Ramos (cell line): Measurements from ENCODE around the gene TMEM202.
"Not testable (repeated sequence)": the region's sequence is repeated elsewhere in the genome, so short reads cannot be mapped to it uniquely, and the experiment has no call there.

Experiments used
- in situ Hi-C: fragments of 300-500 bp; cut with MboI; formaldehyde crosslinking; loops from one replicate; pipeline ENCODE4 v1.14.3; 2022; ENCODE audit warnings: low sequenced_read_pairs; ENCODE audit not compliant: unreplicated experiment

The TMEM202 gene

DNA sequence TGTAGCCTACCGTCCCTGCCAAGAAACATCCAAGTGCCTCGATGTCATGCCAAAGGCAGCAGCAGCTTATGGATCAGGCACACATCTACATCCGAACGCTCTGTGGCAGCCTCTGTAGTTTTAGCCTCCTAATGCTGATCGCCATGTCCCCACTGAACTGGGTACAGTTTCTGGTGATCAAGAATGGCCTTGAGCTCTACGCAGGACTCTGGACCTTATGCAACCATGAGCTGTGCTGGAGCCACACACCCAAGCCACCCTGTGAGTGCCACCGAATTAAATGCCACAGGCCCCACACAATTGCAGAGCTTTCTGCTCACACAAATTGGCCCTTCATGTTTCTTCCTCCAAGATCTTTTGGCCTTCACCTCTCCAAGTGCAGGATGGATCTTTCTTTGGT lies 543 bp downstream of the TMEM202 start:
- in situ Hi-C loops = no loop called here

- in situ Hi-C loops = no loop called here
Measured at GRCh38 chr15:72402726-72403125, 4.6 kb downstream of the TMEM202 start.

DNA sequence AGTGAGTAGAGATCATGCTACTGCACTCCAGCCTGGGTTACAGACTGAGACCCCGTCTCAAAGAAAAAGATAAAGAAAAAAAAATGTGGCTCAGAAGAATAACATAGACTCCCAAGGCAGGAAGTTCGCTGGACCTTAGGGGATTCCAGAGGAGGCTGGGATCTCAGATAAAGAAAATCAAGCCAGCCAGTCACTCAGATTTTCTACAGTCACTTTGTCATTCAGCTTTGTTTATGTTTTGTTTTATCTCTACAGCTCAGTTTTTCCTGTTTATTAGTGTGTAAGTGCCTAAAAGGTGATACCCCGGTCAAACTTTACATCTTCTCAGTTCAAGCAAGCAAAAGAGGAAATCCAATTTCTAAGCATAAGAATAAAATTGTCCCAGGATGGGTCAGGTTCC lies 6.3 kb downstream of the TMEM202 start:
- in situ Hi-C loops = no loop called here

DNA sequence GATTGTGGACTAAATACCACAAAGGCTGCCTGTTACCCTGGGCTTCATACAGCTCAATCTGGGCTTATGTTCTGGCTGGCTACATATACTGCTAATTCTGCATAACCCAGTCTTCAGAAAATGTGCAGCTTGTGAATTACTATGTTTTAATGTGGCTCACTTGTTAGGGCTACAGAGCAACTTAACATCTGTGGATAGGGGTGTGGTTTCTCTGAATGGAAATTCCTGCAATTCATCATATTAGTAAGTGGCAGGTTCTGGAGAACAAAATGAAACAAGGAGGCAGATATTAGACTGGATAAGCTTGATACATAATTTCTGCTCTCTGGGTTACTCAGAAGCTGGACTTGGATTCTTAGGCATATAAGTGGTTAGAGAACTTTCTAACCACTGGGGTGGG lies 6.7 kb downstream of the TMEM202 start:
- in situ Hi-C loops = no loop called here

DNA sequence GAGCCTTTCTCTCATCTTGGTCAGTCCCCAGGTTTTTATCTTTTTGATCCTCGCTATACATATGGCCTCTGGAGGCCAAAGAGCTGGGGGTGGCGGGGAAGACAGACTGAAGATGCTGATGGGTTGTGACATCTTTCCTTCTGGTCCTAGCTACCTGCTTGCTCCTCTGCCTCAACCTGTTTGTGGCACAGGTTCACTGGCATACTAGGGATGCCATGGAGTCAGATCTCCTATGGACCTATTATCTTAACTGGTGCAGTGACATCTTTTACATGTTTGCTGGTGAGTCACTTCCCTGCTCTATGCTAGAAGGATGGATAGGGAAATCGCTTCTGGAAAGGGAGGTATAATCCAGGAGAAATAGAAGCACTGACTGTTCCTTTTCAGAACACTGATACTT lies 8.8 kb downstream of the TMEM202 start:
- in situ Hi-C loops = no loop called here

- in situ Hi-C loops = no loop called here
Measured at GRCh38 chr15:72411111-72411510, 13.0 kb downstream of the TMEM202 start.

DNA sequence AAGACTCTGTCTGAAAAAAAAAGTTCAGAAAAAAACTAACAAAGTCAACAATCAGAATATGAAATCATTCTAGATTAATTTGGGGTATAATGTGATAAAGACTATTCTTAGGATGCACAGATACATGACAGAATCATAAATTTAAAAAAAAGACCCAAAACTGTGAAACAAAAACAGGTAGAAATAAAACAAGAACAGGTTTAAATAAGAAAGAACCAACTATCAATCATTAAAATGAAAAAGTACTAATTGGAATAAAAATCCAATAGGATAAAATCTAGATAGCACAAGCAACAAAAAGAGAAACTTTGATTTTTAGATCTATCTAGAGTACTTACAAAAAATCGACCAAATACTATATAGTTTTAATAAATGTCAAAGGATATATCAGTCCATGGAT lies 13.4 kb downstream of the TMEM202 start:
- in situ Hi-C loops = no loop called here

DNA sequence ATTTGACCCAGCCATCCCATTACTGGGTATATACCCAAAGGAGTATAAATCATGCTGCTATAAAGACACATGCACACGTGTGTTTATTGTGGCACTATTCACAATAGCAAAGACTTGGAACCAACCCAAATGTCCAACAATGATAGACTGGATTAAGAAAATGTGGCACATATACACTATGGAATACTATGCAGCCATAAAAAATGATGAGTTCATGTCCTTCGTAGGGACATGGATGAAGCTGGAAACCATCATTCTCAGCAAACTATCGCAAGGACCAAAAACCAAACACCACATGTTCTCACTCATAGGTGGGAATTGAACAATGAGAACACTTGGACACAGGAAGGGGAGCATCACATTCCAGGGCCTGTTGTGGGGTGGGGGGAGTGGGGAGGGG lies 15.2 kb downstream of the TMEM202 start:
- in situ Hi-C loops = not testable (repeated sequence)

DNA sequence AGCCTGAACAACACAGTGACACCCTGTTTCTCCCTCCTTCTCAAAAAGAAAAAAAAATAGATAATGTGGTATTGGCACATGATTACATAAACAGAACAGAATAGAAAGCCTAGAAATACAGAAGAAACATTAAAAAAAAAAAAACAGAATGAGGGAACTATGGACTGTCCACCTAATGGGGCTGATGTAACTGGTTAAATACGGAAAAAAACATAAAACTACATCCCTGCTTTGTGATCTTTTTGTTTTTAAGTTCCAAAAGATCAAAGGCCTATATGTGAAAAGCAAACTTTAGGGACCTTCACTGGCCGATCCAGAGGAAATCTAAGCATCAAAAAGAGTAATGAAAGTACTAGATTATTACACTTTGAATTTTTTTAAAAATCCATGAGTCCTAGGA lies 17.2 kb downstream of the TMEM202 start:
- in situ Hi-C loops = no loop called here

GRCh38 chr15:72419768-72420167 lies 21.7 kb downstream of the TMEM202 start:
- in situ Hi-C loops = not testable (repeated sequence)

DNA sequence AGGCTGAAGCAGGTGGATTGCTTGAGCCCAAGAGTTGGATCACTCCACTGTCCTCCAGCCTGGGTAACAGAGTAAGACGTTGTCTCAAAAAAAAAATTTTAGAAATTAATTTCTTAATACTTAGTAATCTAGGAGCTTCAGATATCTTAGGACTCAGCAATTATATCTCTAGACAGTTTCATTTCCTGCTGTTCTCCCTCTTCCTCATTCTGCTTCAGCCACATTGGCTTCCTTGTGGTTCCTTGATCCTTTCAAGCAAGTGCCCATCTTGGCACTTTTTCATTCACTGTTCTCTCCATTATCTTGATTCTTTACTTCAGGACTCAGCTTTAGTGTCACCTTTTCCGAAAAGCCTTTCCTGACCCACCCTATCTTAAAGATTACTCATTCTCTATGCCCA lies 22.5 kb downstream of the TMEM202 start:
- in situ Hi-C loops = no loop called here

- in situ Hi-C loops = no loop called here
Measured at GRCh38 chr15:72421484-72421883, 23.4 kb downstream of the TMEM202 start.

DNA sequence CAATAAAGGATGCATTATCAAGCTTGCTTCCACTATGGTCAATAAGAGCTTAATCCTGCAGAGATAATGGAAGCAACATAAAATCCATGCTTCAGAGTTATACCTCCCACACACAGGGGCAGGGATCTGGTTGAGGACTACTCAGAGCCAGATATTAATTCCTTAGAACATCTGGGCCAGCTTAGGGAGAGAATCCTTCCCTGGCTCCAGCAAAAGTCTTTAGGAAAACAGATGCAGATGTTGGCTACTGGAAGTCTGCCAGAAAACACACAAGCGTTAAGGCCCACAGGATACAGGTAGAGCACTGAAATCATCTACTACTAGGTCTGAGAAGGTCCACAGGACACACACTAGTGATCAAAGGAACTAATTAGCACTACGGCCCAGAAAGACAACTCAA lies 25.2 kb downstream of the TMEM202 start:
- in situ Hi-C loops = no loop called here

- in situ Hi-C loops = no loop called here
Measured at GRCh38 chr15:72426753-72427152, 28.6 kb downstream of the TMEM202 start.

- in situ Hi-C loops = no loop called here
Measured at GRCh38 chr15:72437650-72438316, 39.7 kb downstream of the TMEM202 start.

- in situ Hi-C loops = not testable (repeated sequence)
Measured at GRCh38 chr15:72442848-72443247, 44.7 kb downstream of the TMEM202 start.

- in situ Hi-C loops = no loop called here
Measured at GRCh38 chr15:72445426-72445825, 47.3 kb downstream of the TMEM202 start.

DNA sequence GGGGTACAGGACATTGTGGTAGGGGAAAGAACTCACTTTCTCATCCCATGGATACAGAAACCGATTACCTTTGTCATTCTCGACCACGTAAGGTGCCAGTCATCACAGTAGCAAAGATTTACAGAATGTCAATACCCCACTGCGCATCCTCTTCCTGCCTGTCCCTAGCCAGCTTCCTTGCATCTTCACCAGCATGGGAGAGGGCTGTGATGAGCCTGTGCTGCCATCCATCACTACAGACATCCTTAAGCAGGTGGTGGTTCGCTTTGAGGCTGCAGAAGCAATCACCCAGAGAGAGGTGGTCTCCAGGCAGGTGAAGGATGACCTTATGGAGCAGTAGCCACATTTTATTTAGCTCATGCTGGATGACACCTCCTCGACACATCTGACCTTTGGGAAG lies 52.7 kb downstream of the TMEM202 start:
- in situ Hi-C loops = no loop called here

DNA sequence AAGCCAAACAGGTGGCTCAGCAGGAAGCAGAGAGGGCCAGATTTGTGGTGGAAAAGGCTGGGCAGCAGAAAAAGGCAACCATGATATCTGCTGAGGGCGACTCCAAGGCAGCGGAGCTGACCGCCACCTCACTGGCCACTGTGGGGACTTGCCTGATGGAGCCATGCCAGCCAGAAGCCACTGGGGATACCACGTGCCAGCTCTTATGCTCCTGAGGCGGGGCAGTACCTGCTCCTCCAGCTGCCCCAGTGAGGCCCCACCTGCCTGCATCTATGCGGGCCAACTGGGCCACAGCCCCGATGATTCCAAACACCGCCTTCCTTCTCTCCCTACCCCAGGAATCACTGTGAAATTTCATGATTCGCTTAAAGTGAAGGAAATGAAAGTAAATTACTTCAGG lies 53.1 kb downstream of the TMEM202 start:
- in situ Hi-C loops = no loop called here

- in situ Hi-C loops = no loop called here
Measured at GRCh38 chr15:72456684-72457083, 58.6 kb downstream of the TMEM202 start.
